GM12892 (cell line): Measurements from ENCODE around the gene DERL3.

Experiments
- POLR2A ChIP-seq: IDR thresholded peaks from 2 replicates; pipeline ENCODE4 v1.6.1; 2011; ENCODE audit warnings: low read depth, low read length, control low read depth
- POLR2AphosphoS5 ChIP-seq: IDR thresholded peaks from 2 replicates; pipeline ENCODE4 v1.6.1; 2011; ENCODE audit warnings: low read depth, low read length, control low read depth
- TAF1 ChIP-seq: IDR thresholded peaks from 2 replicates; pipeline ENCODE4 v1.6.1; 2011; ENCODE audit warnings: low read depth, mild to moderate bottlenecking, control low read depth, low read length, borderline replicate concordance

GRCh38 chr22:23817146-23817545 is 21.7 kb downstream of the DERL3 start:
- TF ChIP-seq POLR2AphosphoS5, result no peak
- TF ChIP-seq POLR2A, result no peak
- no peak for TF ChIP-seq TAF1
